Duodenal mucosa (tissue), 2 donors: ENCODE measurements around the gene HTT.

Experiments
- H3K27ac ChIP-seq: one replicate; pipeline ENCODE4 v1.7.0; 2013; ENCODE audit warnings: low read depth, low read length
- H3K27me3 ChIP-seq, 2 donors: one replicate each; pipeline ENCODE4 v1.7.0; 2013; ENCODE audit warnings: low read length in 2 of 2, control low read depth in 1 of 2; ENCODE audit not compliant: insufficient read depth in 2 of 2, control insufficient read depth in 1 of 2
- H3K36me3 ChIP-seq, 2 donors: one replicate each; pipeline ENCODE4 v1.7.0; 2013; ENCODE audit warnings: low read length in 2 of 2, control low read depth in 1 of 2; ENCODE audit not compliant: insufficient read depth in 2 of 2, control insufficient read depth in 1 of 2
- H3K4me1 ChIP-seq, 2 donors: one replicate each; pipeline ENCODE4 v1.7.0; 2013; ENCODE audit warnings: low read length in 2 of 2, control low read depth in 1 of 2; ENCODE audit not compliant: insufficient read depth in 2 of 2, control insufficient read depth in 1 of 2
- H3K4me3 ChIP-seq, 2 donors: one replicate each; pipeline ENCODE4 v1.7.0; 2013; ENCODE audit warnings: low read length in 2 of 2, low read depth in 1 of 2
- H3K9ac ChIP-seq, 2 donors: one replicate each; pipeline ENCODE4 v1.7.0; 2013; ENCODE audit warnings: low read length in 2 of 2, low read depth in 1 of 2
- H3K9me3 ChIP-seq, 2 donors: one replicate each; pipeline ENCODE4 v1.7.0; 2013; ENCODE audit warnings: low read length in 2 of 2, control low read depth in 1 of 2; ENCODE audit not compliant: control insufficient read depth in 1 of 2

HTT gene

GRCh38 chr4:3107271-3107670 is 32.8 kb downstream of the HTT start:
- Histone ChIP-seq H3K4me3 (no peak overlapping the region), H3K4me1 (peaks cover 3 to 14% of the 10 kb centered on the region in 2 donors), H3K9ac (no peak overlapping the region), H3K27me3 (no peaks in the 10 kb centered on the region), H3K36me3 (peaks cover 31 to 62% of the 10 kb centered on the region in 2 donors), H3K27ac (no peak overlapping the region), H3K9me3 (no peaks in the 10 kb centered on the region)

GRCh38 chr4:3107691-3108121 is 33.2 kb downstream of the HTT start:
- Histone ChIP-seq H3K4me1 (peaks cover 3 to 14% of the 10 kb centered on the region in 2 donors), H3K36me3 (peaks cover 28 to 62% of the 10 kb centered on the region in 2 donors), H3K9me3 (no peaks in the 10 kb centered on the region), H3K4me3 (no peak overlapping the region), H3K27me3 (no peaks in the 10 kb centered on the region), H3K9ac (no peak overlapping the region), H3K27ac (no peak overlapping the region)

GRCh38 chr4:3108211-3108610 is 33.7 kb downstream of the HTT start:
- peaks cover 28 to 64% of the 10 kb centered on the region in 2 donors for H3K36me3 ChIP-seq
- no peak overlapping the region for H3K4me3 ChIP-seq
- H3K9ac ChIP-seq = no peak overlapping the region
- no peak overlapping the region for H3K27ac ChIP-seq
- H3K9me3 ChIP-seq = no peaks in the 10 kb centered on the region
- H3K27me3 ChIP-seq = no peaks in the 10 kb centered on the region
- peaks cover 3 to 14% of the 10 kb centered on the region in 2 donors for H3K4me1 ChIP-seq

GRCh38 chr4:3111461-3111860 is 37.0 kb downstream of the HTT start:
- Histone ChIP-seq H3K4me1 (peaks cover under 1 to 12% of the 10 kb centered on the region in 2 donors), H3K9me3 (no peaks in the 10 kb centered on the region), H3K27me3 (no peaks in the 10 kb centered on the region), H3K27ac (no peak overlapping the region), H3K9ac (no peak overlapping the region), H3K36me3 (peaks cover 42 to 74% of the 10 kb centered on the region in 2 donors), H3K4me3 (no peak overlapping the region)

GRCh38 chr4:3112201-3112600 is 37.7 kb downstream of the HTT start:
- peaks cover 44 to 79% of the 10 kb centered on the region in 2 donors for H3K36me3 ChIP-seq
- no peaks in the 10 kb centered on the region for H3K27me3 ChIP-seq
- H3K27ac ChIP-seq = no peak overlapping the region
- peaks cover 0 to 8% of the 10 kb centered on the region in 2 donors for H3K4me1 ChIP-seq
- no peak overlapping the region for H3K9ac ChIP-seq
- no peaks in the 10 kb centered on the region for H3K9me3 ChIP-seq
- H3K4me3 ChIP-seq = no peak overlapping the region

GRCh38 chr4:3112609-3113469 is 38.4 kb downstream of the HTT start:
- Histone ChIP-seq H3K27me3 (no peaks in the 10 kb centered on the region), H3K9ac (no peak overlapping the region), H3K27ac (no peak overlapping the region), H3K36me3 (peaks cover 39 to 79% of the 10 kb centered on the region in 2 donors), H3K9me3 (no peaks in the 10 kb centered on the region), H3K4me1 (peaks cover 0 to 4% of the 10 kb centered on the region in 2 donors), H3K4me3 (no peak overlapping the region)

GRCh38 chr4:3114377-3114776 is 39.9 kb downstream of the HTT start:
- Histone ChIP-seq H3K4me1 (no peaks in the 10 kb centered on the region), H3K27ac (no peak overlapping the region), H3K9me3 (no peaks in the 10 kb centered on the region), H3K27me3 (no peaks in the 10 kb centered on the region), H3K9ac (no peak overlapping the region), H3K36me3 (peaks cover 34 to 80% of the 10 kb centered on the region in 2 donors), H3K4me3 (no peak overlapping the region)

- Histone ChIP-seq H3K4me3 (no peak overlapping the region), H3K4me1 (peaks cover 0 to 3% of the 10 kb centered on the region in 2 donors), H3K9ac (no peak overlapping the region), H3K27me3 (no peaks in the 10 kb centered on the region), H3K27ac (no peak overlapping the region), H3K9me3 (no peaks in the 10 kb centered on the region), H3K36me3 (peaks cover 24 to 83% of the 10 kb centered on the region in 2 donors)
These were observed 41.3 kb downstream of the HTT start for GRCh38 chr4:3115637-3116270.

GRCh38 chr4:3116955-3117354 is 42.5 kb downstream of the HTT start:
- no peak overlapping the region for H3K4me3 ChIP-seq
- H3K27ac ChIP-seq = no peak overlapping the region
- peaks cover 1 to 3% of the 10 kb centered on the region in 2 donors for H3K4me1 ChIP-seq
- H3K27me3 ChIP-seq = no peaks in the 10 kb centered on the region
- H3K9me3 ChIP-seq = no peaks in the 10 kb centered on the region
- H3K9ac ChIP-seq = no peak overlapping the region
- H3K36me3 ChIP-seq = peaks cover 27 to 81% of the 10 kb centered on the region in 2 donors

- Histone ChIP-seq H3K36me3 (peaks cover 22 to 75% of the 10 kb centered on the region in 2 donors), H3K27me3 (no peaks in the 10 kb centered on the region), H3K27ac (no peak overlapping the region), H3K4me3 (no peak overlapping the region), H3K9me3 (no peaks in the 10 kb centered on the region), H3K4me1 (peaks cover 3 to 5% of the 10 kb centered on the region in 2 donors), H3K9ac (no peak overlapping the region)
These were observed 43.8 kb downstream of the HTT start for GRCh38 chr4:3118312-3118711.
